Stimulated activated CD8-positive, alpha-beta memory T cell treated with anti-CD3 and anti-CD28 coated beads, Interleukin-4, amount 100 ng/mL, for 48 hours (primary cell): ENCODE measurements around the gene GALNT12.

Source experiments
- DNase-seq: peaks from one replicate; pipeline ENCODE4 v3.0.0-alpha.2; 2020

GALNT12 gene

DNA sequence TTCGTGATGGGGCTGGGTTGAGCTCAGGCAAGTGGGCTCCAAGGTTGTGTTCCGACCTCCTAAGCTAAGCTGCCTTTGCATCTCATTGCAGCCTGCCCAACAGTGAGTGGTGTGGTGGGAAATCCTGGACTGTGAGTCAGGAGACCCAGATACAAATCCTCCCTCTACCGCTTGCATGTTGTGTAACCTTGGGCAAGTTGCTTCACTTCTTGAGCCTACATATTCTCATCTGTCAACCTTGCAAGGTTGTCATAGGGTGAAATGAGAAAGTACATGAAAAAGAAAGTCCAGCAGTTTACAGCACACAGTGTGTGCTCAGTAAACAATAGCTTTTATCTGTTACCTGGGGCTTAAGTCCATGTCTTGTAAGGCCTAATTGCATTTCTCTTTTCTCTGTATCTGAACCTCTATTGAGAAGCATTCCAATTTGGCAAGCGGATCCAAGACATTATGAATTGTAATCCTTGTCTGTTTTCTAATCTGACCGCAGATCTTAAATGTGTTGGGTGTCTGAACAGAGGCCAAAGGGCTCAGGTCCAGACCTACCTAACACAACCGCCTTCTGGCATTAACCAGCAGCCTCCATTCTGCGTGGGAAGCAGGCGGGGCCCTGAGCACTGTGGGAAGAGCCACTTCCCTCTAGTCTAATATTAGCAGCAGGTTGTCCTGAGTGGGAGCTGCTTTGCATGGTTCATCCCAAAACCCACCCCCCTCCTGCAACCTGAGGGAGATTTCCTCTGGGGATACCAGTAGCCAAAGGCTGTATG lies 1.8 kb upstream of the GALNT12 start:
- DNase-seq, result no peak

- DNase-seq, result no peak
These were observed 955 bp upstream of the GALNT12 start for GRCh38 chr9:98806394-98807035.

DNA sequence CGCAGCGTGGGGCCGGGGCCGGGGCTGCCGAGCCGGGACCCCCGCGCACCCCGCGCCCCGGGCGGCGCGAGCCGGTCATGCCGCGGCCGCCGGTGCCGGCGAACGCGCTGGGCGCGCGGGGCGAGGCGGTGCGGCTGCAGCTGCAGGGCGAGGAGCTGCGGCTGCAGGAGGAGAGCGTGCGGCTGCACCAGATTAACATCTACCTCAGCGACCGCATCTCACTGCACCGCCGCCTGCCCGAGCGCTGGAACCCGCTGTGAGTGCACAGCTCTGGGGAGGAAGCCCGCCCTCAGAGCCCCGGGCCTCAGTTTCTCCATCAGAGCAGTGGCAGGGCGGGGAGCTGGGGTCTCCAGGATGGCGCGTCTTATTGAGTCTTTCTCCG lies 335 bp downstream of the GALNT12 start:
- peak; percentile 51 for DNase-seq

- peak; percentile 36 for DNase-seq
These were observed 943 bp downstream of the GALNT12 start for GRCh38 chr9:98808411-98808815.

DNA sequence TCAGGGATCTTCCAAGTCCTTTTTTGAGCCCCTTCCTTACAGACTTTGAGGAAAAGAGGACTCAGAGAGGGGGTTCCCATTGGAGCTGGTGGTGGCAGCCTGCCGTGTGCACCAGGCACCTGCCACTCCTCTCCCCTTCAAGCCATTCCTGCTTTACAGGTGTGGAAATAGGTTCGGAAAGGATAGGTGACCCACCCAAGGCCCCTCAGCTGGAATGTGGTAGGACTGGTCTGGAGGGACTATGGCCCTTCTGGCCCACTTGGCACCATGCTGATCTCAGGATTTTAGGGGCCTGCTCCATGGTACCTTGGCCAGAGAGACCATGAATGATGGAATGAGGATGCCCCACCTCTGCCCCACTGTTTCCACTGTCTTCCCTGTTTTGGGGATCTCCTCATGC lies 1.4 kb downstream of the GALNT12 start:
- DNase-seq, result no peak

DNA sequence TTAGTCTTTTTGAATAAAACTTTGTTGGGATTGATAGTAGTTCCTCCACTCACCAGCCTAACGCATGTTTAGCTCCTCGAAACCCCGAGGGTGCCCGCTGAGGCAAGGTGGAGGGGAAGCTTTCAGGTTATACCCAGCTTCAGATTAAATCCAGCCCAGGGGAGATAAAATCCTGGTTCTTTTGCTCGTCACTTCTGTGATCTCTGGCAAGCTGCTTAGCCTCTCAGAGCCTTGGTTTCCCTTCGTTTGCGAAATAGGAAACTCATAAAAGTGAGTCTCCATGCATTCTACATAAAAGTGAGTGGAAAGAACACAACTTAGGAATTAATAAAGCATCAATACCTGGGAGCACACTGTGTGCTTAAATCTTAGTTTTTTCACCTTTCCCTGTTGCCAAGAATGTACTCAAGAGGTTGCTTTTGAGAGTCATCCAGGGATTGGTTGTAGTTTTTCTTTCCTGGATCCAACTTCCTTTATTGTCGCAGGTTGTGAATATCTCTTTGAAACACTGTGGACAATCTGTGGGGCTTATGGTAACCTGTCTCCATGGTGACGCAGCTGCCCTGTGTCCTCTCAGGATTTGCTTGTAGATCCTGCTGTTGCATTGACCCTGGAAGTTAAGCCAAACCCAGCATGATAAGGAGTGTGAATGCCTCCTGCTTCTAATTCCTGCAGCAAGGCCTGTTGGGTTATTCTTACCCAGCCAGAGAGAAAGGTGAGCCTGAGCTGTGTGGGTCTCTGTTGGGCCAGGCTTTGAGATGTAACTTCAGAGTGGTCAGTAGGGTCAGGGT lies 2.0 kb downstream of the GALNT12 start:
- DNase-seq, result no peak

- DNase-seq, result no peak
These were observed 2.8 kb downstream of the GALNT12 start for GRCh38 chr9:98810102-98810842.

DNA sequence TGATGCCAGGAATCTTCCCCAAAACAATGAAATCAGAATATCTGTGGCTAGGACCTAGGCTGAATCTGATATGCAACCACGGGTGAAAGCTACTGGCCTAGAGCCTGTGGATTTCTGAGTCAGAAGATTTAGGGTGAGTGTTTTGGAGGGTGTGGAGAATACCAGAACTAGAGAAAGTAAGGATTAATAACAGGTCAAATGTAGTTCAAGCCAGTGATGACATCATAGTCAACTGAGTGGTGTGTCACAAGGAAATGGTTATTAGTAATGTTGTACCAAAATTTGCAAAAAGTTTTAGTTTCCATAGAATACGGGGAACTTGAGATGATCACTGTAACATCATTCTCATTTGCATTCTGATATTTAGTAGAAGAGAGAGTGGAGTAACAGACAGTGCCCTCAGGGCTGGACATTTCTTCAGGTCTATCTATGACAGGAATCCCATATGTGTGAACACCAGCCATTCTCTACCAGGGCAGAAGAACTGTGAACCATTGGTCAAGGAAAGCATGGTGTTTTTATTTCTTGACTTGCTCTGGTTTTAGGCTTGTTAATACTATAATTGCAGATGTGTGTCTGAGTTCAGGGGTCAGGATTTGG lies 3.7 kb downstream of the GALNT12 start:
- no peak for DNase-seq

GRCh38 chr9:98815391-98815951 lies 8.0 kb downstream of the GALNT12 start:
- no peak for DNase-seq

DNA sequence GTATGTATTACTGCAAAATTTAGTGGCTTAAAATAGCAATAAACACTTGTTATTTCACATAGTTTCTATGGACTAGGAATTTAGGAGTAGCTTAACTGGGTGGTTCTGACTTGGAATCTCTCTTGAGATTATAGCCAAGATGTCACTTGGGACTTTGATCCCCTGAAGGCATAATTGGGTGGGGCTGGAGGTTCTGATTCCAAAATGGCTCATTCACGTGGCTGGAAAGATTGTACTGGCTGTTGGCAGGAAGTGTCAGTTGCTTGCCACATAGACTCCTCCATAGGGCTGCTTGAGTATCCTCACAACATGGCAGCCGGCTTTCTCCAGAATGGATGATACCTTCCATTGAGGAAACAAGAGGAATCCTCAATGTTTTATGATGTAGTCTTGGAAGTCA lies 11.3 kb downstream of the GALNT12 start:
- no peak for DNase-seq

DNA sequence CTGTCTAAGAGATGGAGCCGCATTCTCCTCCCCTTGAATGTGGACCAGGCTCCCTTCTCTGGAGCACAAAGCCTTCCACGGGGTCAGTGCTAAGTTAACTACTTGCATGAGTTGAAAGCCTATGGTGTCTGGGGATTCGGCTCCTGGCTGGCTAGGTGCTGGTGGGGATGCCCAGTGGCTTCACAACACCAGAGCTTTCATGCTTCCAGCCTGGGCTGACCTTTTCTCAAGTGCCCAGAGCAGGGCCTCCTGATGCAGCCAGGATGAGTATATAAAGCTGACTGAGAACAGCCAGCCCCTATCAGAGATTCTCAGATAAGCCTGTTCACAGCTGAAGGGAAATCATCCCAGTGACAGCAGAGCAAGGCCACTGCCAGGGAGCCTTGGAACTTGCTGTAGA lies 11.8 kb downstream of the GALNT12 start:
- no peak for DNase-seq

GRCh38 chr9:98821831-98822230 lies 14.4 kb downstream of the GALNT12 start:
- no peak for DNase-seq

GRCh38 chr9:98822661-98823060 lies 15.2 kb downstream of the GALNT12 start:
- no peak for DNase-seq

GRCh38 chr9:98823666-98824334 lies 16.3 kb downstream of the GALNT12 start:
- DNase-seq, result no peak

- DNase-seq, result no peak
These were observed 17.9 kb downstream of the GALNT12 start for GRCh38 chr9:98825414-98825813.

GRCh38 chr9:98826716-98827115 lies 19.2 kb downstream of the GALNT12 start:
- DNase-seq, result no peak

DNA sequence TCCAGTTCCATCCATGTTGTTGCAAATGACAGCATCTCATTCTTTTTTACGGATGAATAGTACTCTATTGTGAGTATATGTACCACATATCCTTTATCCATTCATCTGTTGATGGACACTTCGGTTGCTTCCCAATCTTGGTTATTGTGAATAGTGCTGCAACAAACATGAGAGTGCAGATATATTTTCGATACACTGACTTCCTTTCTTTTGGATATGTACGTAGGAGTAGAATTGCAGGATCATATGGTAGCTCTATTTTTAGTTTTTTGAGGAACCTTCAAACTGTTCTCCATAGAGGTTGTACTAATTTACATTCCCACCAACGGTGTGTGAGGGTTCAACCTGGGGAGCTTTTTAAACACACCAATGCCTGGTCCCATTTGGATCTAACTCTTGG lies 22.3 kb downstream of the GALNT12 start:
- DNase-seq, result no peak

- no peak for DNase-seq
These were observed 23.1 kb downstream of the GALNT12 start for GRCh38 chr9:98830554-98830953.

- no peak for DNase-seq
These were observed 24.2 kb downstream of the GALNT12 start for GRCh38 chr9:98831696-98832095.

GRCh38 chr9:98832768-98833089 lies 25.3 kb downstream of the GALNT12 start:
- no peak for DNase-seq

GRCh38 chr9:98833090-98833956 lies 25.9 kb downstream of the GALNT12 start:
- no peak for DNase-seq
